Measurements from ENCODE around the gene GUCD1. TPM values are rescaled to one million over a fixed set of nuclear protein-coding genes. Genes with fewer than 3 reads are reported as not detected.
"Not testable (repeated sequence)": the region's sequence is repeated elsewhere in the genome, so short reads cannot be mapped to it uniquely, and the experiment has no call there.

Gene GUCD1
- total RNA-seq, 1 experiment from 2014 or later, result 65.8 TPM

DNA sequence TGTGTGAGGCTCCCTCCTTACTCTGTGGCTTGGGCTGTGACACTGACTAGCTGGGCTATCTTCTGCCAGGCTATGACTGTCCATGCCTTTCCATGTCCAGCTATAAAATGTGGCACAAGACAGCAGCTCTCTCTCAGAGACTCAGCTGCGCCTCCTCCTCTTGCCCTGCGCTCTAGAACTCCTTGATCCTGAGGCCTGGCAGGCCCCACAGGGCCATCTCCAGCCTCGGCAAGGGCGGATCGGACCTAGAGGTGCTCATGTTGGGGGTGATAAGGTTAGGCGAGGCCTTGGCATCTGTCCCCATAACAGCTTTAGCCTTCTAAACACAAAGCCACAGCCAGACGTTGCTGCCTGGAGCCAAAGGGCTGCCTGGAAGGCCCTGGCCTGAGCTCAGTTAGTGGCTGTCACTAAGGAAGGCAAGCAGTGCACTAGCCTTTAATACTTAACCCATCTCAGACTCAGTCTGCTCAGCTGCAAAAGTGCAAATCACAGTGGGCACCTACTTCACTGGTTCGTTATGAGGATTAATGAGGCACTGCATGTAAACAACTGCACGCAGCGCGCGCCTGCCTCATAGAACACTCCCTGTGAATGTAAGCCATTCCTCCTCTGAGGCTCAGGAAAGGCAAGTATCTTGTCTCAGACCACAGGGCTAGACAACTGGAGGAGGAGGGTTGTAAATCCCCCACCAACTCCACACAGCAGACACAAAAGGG lies 1.2 kb downstream of the GUCD1 start:
- Histone ChIP-seq H3F3A (ENCODE audit: low read length, unreplicated experiment) (no peaks in the 10 kb centered on the region), H3K27ac (ENCODE audit: low read length) (no peak overlapping the region), H3K9me3 (ENCODE audit: low read length) (no peaks in the 10 kb centered on the region), H3K9ac (ENCODE audit: low read length) (peak overlapping the region; percentile 98), H3K79me2 (ENCODE audit: low read length) (peaks cover 74% of the 10 kb centered on the region), H4K20me1 (ENCODE audit: low read length) (peaks cover 11% of the 10 kb centered on the region; the same call in 1 of the 2 replicates), H3K9me2 (replicated peaks; ENCODE audit: low read length) (no peaks in the 10 kb centered on the region), H2AFZ (ENCODE audit: low read length) (no peak overlapping the region; the same call in 1 of the 2 replicates), H3K36me3 (ENCODE audit: low read depth, low read length) (peaks cover 15% of the 10 kb centered on the region), H3K4me1 (ENCODE audit: insufficient read depth, low read length) (peaks cover 17% of the 10 kb centered on the region), H3K27me3 (ENCODE audit: low read length) (no peaks in the 10 kb centered on the region), H3K4me2 (ENCODE audit: low read length) (peak overlapping the region; percentile 81), H3K4me3 (ENCODE audit: low read length) (peak overlapping the region; percentile 88)
- ChIA-PET POLR2A (ENCODE audit: unreplicated experiment) (no interaction called here), CTCF (no interaction called here)
- intact Hi-C loops (cut with micrococcal nuclease), result no loop called here
- no TSS peak for BruUV-seq (replicated peaks)
- TF ChIP-seq, protein P1, sequence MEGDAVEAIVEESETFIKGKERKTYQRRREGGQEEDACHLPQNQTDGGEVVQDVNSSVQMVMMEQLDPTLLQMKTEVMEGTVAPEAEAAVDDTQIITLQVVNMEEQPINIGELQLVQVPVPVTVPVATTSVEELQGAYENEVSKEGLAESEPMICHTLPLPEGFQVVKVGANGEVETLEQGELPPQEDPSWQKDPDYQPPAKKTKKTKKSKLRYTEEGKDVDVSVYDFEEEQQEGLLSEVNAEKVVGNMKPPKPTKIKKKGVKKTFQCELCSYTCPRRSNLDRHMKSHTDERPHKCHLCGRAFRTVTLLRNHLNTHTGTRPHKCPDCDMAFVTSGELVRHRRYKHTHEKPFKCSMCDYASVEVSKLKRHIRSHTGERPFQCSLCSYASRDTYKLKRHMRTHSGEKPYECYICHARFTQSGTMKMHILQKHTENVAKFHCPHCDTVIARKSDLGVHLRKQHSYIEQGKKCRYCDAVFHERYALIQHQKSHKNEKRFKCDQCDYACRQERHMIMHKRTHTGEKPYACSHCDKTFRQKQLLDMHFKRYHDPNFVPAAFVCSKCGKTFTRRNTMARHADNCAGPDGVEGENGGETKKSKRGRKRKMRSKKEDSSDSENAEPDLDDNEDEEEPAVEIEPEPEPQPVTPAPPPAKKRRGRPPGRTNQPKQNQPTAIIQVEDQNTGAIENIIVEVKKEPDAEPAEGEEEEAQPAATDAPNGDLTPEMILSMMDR (conservative IDR thresholded peaks at IDR 0.05; ENCODE audit: low read depth, low read length), result no peak
- TF ChIP-seq EZH2 (IDR thresholded peaks at IDR 0.05; ENCODE audit: low read length, unreplicated experiment) (no peak), EZH2phosphoT487 (IDR thresholded peaks at IDR 0.05; ENCODE audit: borderline replicate concordance, low read length) (no peak)
- ATAC-seq (no peak), DNase-seq (no peak)

DNA sequence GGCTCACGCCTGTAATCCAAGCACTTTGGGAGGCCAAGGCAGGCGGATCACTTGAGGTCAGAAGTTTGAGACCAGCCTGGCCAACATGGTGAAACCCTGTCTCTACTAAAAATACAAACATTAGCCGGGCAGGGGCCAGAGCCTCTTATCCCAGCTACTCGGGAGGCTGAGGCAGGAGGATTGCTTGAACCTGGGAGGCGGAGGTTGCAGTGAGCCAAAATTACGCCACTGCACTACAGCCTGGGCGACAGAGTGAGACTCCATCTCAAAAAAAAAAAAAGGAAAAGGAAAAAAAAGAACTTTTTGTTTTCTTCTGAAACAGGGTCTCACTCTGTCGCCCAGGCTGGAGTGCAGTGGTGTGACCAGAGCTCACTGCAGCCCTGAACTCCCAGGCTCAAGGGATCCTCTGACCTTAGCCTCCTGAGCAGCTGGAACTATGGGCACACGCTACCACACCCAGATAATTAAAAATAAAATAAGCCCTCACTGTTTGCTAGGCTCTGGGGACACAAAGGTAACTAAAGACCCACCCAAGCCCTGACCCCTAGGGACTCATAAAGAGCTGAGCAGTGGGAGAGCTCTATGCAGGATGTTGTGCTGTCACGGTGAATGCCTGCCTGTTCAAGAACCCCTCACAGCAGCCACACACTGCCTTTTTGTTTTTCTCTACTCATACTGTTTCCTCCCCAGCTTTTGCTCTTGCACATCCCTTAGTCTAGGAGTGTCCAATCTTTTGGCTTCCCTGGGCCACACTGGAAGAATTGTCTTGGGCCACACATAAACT lies 2.2 kb downstream of the GUCD1 start:
- H2AFZ ChIP-seq (ENCODE audit: low read length); H3K36me3 ChIP-seq (ENCODE audit: low read depth, low read length); H3K27ac ChIP-seq (ENCODE audit: low read length); H3K9me3 ChIP-seq (ENCODE audit: low read length); H3K4me3 ChIP-seq (ENCODE audit: low read length); POLR2A ChIA-PET (ENCODE audit: unreplicated experiment); intact Hi-C loops (cut with micrococcal nuclease); CTCF ChIA-PET; BruUV-seq (replicated peaks); ATAC-seq; H3K27me3 ChIP-seq (ENCODE audit: low read length); H3K9me2 ChIP-seq (replicated peaks; ENCODE audit: low read length); H3F3A ChIP-seq (ENCODE audit: low read length, unreplicated experiment); DNase-seq; H3K9ac ChIP-seq (ENCODE audit: low read length): not testable (repeated sequence)
- Histone ChIP-seq H3K79me2 (ENCODE audit: low read length) (peaks cover 63% of the 10 kb centered on the region), H4K20me1 (ENCODE audit: low read length) (peaks cover 10% of the 10 kb centered on the region; the same call in 1 of the 2 replicates), H3K4me1 (ENCODE audit: insufficient read depth, low read length) (peaks cover 17% of the 10 kb centered on the region), H3K4me2 (ENCODE audit: low read length) (peak overlapping the region; percentile 81; the same call in 1 of the 2 replicates)

DNA sequence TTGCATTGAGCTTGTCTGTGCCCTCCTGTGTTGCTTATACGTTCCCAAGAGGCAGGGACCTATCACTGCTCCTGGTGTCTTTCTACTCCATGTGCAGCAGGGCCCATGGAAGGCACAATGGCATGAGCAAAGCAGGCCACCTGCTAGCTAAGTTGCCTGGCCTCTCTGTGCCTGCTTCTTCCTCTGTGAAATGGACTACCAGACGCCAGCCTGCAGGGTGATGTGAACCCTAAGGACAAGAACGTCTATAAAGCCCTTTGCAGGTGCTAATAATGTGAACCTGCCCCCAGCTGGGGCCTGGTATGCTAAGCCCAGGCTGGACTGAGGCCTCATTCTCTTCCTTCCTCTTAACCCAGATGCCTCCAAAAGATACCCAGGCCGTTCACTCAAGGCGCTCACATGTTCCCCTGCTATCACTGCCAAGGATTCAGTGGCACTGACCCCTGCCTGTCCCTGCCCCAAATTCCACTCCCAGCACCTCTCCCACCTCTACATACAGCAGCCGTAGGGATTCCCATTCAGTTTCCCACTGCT lies 4.0 kb downstream of the GUCD1 start:
- Histone ChIP-seq H3K9ac (ENCODE audit: low read length) (no peak overlapping the region), H3K4me2 (ENCODE audit: low read length) (no peak overlapping the region), H3K36me3 (ENCODE audit: low read depth, low read length) (no peaks in the 10 kb centered on the region), H3K9me3 (ENCODE audit: low read length) (no peaks in the 10 kb centered on the region), H3K9me2 (replicated peaks; ENCODE audit: low read length) (no peaks in the 10 kb centered on the region), H3K27me3 (ENCODE audit: low read length) (no peaks in the 10 kb centered on the region), H4K20me1 (ENCODE audit: low read length) (no peaks in the 10 kb centered on the region), H3F3A (ENCODE audit: low read length, unreplicated experiment) (no peaks in the 10 kb centered on the region), H3K4me1 (ENCODE audit: insufficient read depth, low read length) (peaks cover 8% of the 10 kb centered on the region), H3K79me2 (ENCODE audit: low read length) (peaks cover 46% of the 10 kb centered on the region), H3K4me3 (ENCODE audit: low read length) (no peak overlapping the region), H2AFZ (ENCODE audit: low read length) (no peak overlapping the region), H3K27ac (ENCODE audit: low read length) (peak overlapping the region; percentile 25; the same call in 1 of the 2 replicates)
- BruUV-seq (replicated peaks), result no TSS peak
- intact Hi-C loops (cut with micrococcal nuclease), result no loop called here
- no peak for ATAC-seq
- DNase-seq, result no peak
- TF ChIP-seq, protein P1 (conservative IDR thresholded peaks at IDR 0.05; ENCODE audit: low read depth, low read length), result no peak
- TF ChIP-seq EZH2 (IDR thresholded peaks at IDR 0.05; ENCODE audit: low read length, unreplicated experiment) (no peak), EZH2phosphoT487 (IDR thresholded peaks at IDR 0.05; ENCODE audit: borderline replicate concordance, low read length) (no peak)
- ChIA-PET CTCF (no interaction called here), POLR2A (ENCODE audit: unreplicated experiment) (no interaction called here)

Measured in PC-3 (cell line).